Thoracic aorta (tissue), 2 donors: Measurements from ENCODE around the gene TC2N. TPM values are rescaled to one million over a fixed set of nuclear protein-coding genes. Genes with fewer than 3 reads are reported as not detected.
"Not testable (repeated sequence)": the region's sequence is repeated elsewhere in the genome, so short reads cannot be mapped to it uniquely, and the experiment has no call there.

Source experiments
- ATAC-seq: fragments of 150-250 bp; one replicate; pipeline ENCODE4 v1.8.0; 2017; ENCODE audit warnings: low read depth; ENCODE audit not compliant: insufficient number of reproducible peaks, low FRiP score
- DNase-seq: peaks from one replicate; pipeline ENCODE4 v3.0.0-alpha.2; 2020; ENCODE audit warnings: low spot score
- H3K27ac ChIP-seq, 2 donors: fragments of 200-600 bp; sonication (generic); 1 replicate in 1 of 2; 2 replicates in 1 of 2; pipeline ENCODE4 v1.5.1; 2016; ENCODE audit warnings: mild to moderate bottlenecking in 2 of 2, moderate library complexity in 2 of 2
- H3K27me3 ChIP-seq: fragments of 200-600 bp; sonication (generic); replicated peaks from 2 replicates; pipeline ENCODE4 v1.6.0; 2016; ENCODE audit warnings: mild to moderate bottlenecking; ENCODE audit not compliant: insufficient read depth
- H3K36me3 ChIP-seq: fragments of 200-600 bp; sonication (generic); one replicate; pipeline ENCODE4 v1.5.1; 2016
- H3K4me1 ChIP-seq, 2 donors: fragments of 200-600 bp; sonication (generic); 1 replicate in 1 of 2; 2 replicates in 1 of 2; pipeline versions ENCODE4 v1.5.1 to v1.6.0; 2016; ENCODE audit warnings: low read depth in 2 of 2, mild to moderate bottlenecking in 1 of 2; ENCODE audit not compliant: control insufficient read depth in 1 of 2
- H3K4me3 ChIP-seq: fragments of 200-600 bp; sonication (generic); 2 replicates; pipeline ENCODE4 v1.5.1; 2016; ENCODE audit warnings: mild to moderate bottlenecking
- H3K9me3 ChIP-seq: fragments of 200-600 bp; sonication (generic); 2 replicates; pipeline ENCODE4 v1.5.1; 2016
- CTCF ChIP-seq: fragments of 200-600 bp; sonication (generic); IDR thresholded peaks from one replicate; pipeline ENCODE4 v1.5.1; 2019; ENCODE audit warnings: antibody characterized with exemption
- total RNA-seq, 2 donors: library from RNA; depleted of rRNA; stranded (reverse); fragments of >200 nt; gene quantifications; one replicate each; pipeline versions ENCODE4 v1.1.0 to v1.2.3, GENCODE V29; 2016

TC2N gene
- total RNA-seq, 2 donors from 2014 or later = 146 to 172 TPM

- no peak for ATAC-seq
- Histone ChIP-seq H3K27ac (no peak overlapping the region), H3K4me1 (no peaks in the 10 kb centered on the region), H3K4me3 (no peak overlapping the region), H3K36me3 (no peaks in the 10 kb centered on the region), H3K27me3 (no peaks in the 10 kb centered on the region), H3K9me3 (no peaks in the 10 kb centered on the region)
- no peak for DNase-seq
- TF ChIP-seq CTCF = no peak
Measured at GRCh38 chr14:91743305-91743653, 124.1 kb downstream of the TC2N start.

GRCh38 chr14:91742621-91743304 is 124.6 kb downstream of the TC2N start:
- DNase-seq (no peak), ATAC-seq (no peak)
- Histone ChIP-seq H3K36me3 (no peaks in the 10 kb centered on the region), H3K4me1 (no peaks in the 10 kb centered on the region), H3K9me3 (no peaks in the 10 kb centered on the region), H3K27me3 (no peaks in the 10 kb centered on the region), H3K4me3 (no peak overlapping the region), H3K27ac (no peak overlapping the region)
- TF ChIP-seq CTCF = no peak

- H3K9me3 ChIP-seq, H3K27me3 ChIP-seq, H3K4me1 ChIP-seq, DNase-seq, ATAC-seq, H3K27ac ChIP-seq, H3K36me3 ChIP-seq, H3K4me3 ChIP-seq: not testable (repeated sequence)
Measured at GRCh38 chr14:91739867-91740266, 127.5 kb downstream of the TC2N start.

- Histone ChIP-seq H3K27me3 (no peaks in the 10 kb centered on the region), H3K4me3 (no peak overlapping the region), H3K27ac (no peak overlapping the region), H3K9me3 (no peaks in the 10 kb centered on the region), H3K36me3 (no peaks in the 10 kb centered on the region), H3K4me1 (no peaks in the 10 kb centered on the region)
- DNase-seq = no peak
- no peak for ATAC-seq
- TF ChIP-seq CTCF = no peak
Measured at GRCh38 chr14:91737619-91738018, 129.7 kb downstream of the TC2N start.

GRCh38 chr14:91732859-91733477 is 134.4 kb downstream of the TC2N start:
- H3K4me1 ChIP-seq = no peaks in the 10 kb centered on the region
- no peak for DNase-seq
- no peaks in the 10 kb centered on the region for H3K9me3 ChIP-seq
- no peak overlapping the region for H3K4me3 ChIP-seq
- H3K36me3 ChIP-seq = no peaks in the 10 kb centered on the region
- no peak for TF ChIP-seq CTCF
- no peak for ATAC-seq
- H3K27me3 ChIP-seq = no peaks in the 10 kb centered on the region
- H3K27ac ChIP-seq = no peak overlapping the region

GRCh38 chr14:91732439-91732838 is 134.9 kb downstream of the TC2N start:
- Histone ChIP-seq H3K27me3 (no peaks in the 10 kb centered on the region), H3K4me3 (no peak overlapping the region), H3K9me3 (no peaks in the 10 kb centered on the region), H3K27ac (no peak overlapping the region), H3K4me1 (no peaks in the 10 kb centered on the region), H3K36me3 (no peaks in the 10 kb centered on the region)
- no peak for TF ChIP-seq CTCF
- no peak for DNase-seq
- no peak for ATAC-seq
